Keratinocyte (primary cell): ENCODE measurements around the gene UAP1. TPM values are rescaled to one million over a fixed set of nuclear protein-coding genes. Genes with fewer than 3 reads are reported as not detected.

Experiments
- DNase-seq: peaks from one replicate; pipeline ENCODE4 v3.0.0-alpha.2; 2011; ENCODE audit warnings: low read depth, missing footprints, low spot score
- FAIRE-seq: peaks from 2 replicates; lab custom pipeline; 2011; peaks lifted over from hg19 to GRCh38; lab: Jason Lieb, UNC
- H2AFZ ChIP-seq: 2 replicates; pipeline ENCODE4 v1.6.0; 2012; ENCODE audit warnings: low read length, control low read depth, inconsistent platforms; ENCODE audit not compliant: control insufficient read depth
- H3K27ac ChIP-seq: 2 replicates; pipeline ENCODE4 v1.5.1; 2011; ENCODE audit warnings: low read length; ENCODE audit not compliant: control insufficient read depth, insufficient read depth
- H3K27me3 ChIP-seq: 3 replicates; pipeline ENCODE4 v1.6.0; 2011; ENCODE audit warnings: low read length; ENCODE audit not compliant: control insufficient read depth, insufficient read depth; ENCODE audit errors: extremely low read depth
- H3K36me3 ChIP-seq, 2 experiments: 2 replicates in 1 of 2; 3 replicates in 1 of 2; pipeline ENCODE4 v1.5.1; 2011; ENCODE audit warnings: low read length in 2 of 2, mild to moderate bottlenecking in 1 of 2; ENCODE audit not compliant: control insufficient read depth in 2 of 2, insufficient read depth in 2 of 2; ENCODE audit errors: extremely low read depth in 1 of 2
- H3K4me1 ChIP-seq: 3 replicates; pipeline ENCODE4 v1.5.1; 2011; ENCODE audit warnings: low read length; ENCODE audit not compliant: control insufficient read depth, insufficient read depth; ENCODE audit errors: extremely low read depth
- H3K4me2 ChIP-seq: 3 replicates; pipeline ENCODE4 v1.6.0; 2011; ENCODE audit warnings: low read depth, low read length; ENCODE audit not compliant: control insufficient read depth, insufficient read depth; ENCODE audit errors: extremely low read depth
- H3K4me3 ChIP-seq, 3 experiments: fragments of 200-600 bp in 1 of 3; sonication (generic) in 1 of 3; 2 replicates in 2 of 3; 3 replicates in 1 of 3; pipeline ENCODE4 v1.5.1; 2011 to 2016; ENCODE audit warnings: low read length in 3 of 3, mild to moderate bottlenecking in 3 of 3, control low read depth in 2 of 3, inconsistent platforms in 1 of 3, low read depth in 1 of 3, mixed read lengths in 1 of 3, mixed run types in 1 of 3, moderate library complexity in 1 of 3; ENCODE audit not compliant: control insufficient read depth in 2 of 3, insufficient read depth in 2 of 3; ENCODE audit errors: extremely low read depth in 1 of 3
- H3K79me2 ChIP-seq: 2 replicates; pipeline ENCODE4 v1.6.0; 2012; ENCODE audit warnings: low read length; ENCODE audit not compliant: control insufficient read depth, insufficient read depth
- H3K9ac ChIP-seq: 3 replicates; pipeline ENCODE4 v1.6.0; 2011; ENCODE audit warnings: low read length; ENCODE audit not compliant: control insufficient read depth, insufficient read depth; ENCODE audit errors: extremely low read depth
- H3K9me1 ChIP-seq: 3 replicates; pipeline ENCODE4 v1.6.0; 2011; ENCODE audit warnings: low read length; ENCODE audit not compliant: control insufficient read depth, insufficient read depth; ENCODE audit errors: extremely low read depth
- H3K9me3 ChIP-seq: 2 replicates; pipeline ENCODE4 v1.5.1; 2012; ENCODE audit warnings: low read depth, low read length; ENCODE audit not compliant: control insufficient read depth
- H4K20me1 ChIP-seq: 3 replicates; pipeline ENCODE4 v1.6.0; 2011; ENCODE audit warnings: low read length; ENCODE audit not compliant: control insufficient read depth, insufficient read depth; ENCODE audit errors: extremely low read depth
- CTCF ChIP-seq, 3 experiments: IDR thresholded peaks in 1 of 3; conservative IDR thresholded peaks in 1 of 3; optimal IDR thresholded peaks in 1 of 3; 2 replicates in 2 of 3; 3 replicates in 1 of 3; pipeline versions ENCODE3 to v1.5.1; 2011; ENCODE audit warnings: low read length in 3 of 3, mild to moderate bottlenecking in 3 of 3, moderate library complexity in 2 of 3, control low read depth in 1 of 3, inconsistent platforms in 1 of 3; ENCODE audit not compliant: insufficient read depth in 2 of 3; ENCODE audit errors: extremely low read depth in 1 of 3
- EZH2 ChIP-seq: IDR thresholded peaks from one replicate; pipeline ENCODE4 v1.6.1; 2012; ENCODE audit warnings: inconsistent platforms, mild to moderate bottlenecking, low read length, moderate library complexity
- dilution Hi-C: fragments of 300-500 bp; cut with MboI; formaldehyde crosslinking; loops from one replicate; pipeline ENCODE4 v1.7.0; 2020; ENCODE audit warnings: low sequenced_read_pairs; ENCODE audit not compliant: extremely low pct_ligation_motif_present
- polyA plus RNA-seq, 5 experiments: library from polyadenylated mRNA; depleted of rRNA in 3 of 5; stranded (reverse) in 3 of 5; stranded (forward) in 1 of 5; unstranded in 1 of 5; fragments of >200 nt; gene quantifications; 1 replicate in 1 of 5; 2 replicates in 3 of 5; 3 replicates in 1 of 5; pipeline versions ENCODE4 v1.2.1 to v1.2.3, GENCODE V29; 2011 to 2012; ENCODE audit warnings: missing spikeins in 2 of 5, low read depth in 1 of 5, low replicate concordance in 1 of 5

Gene UAP1
- polyA plus RNA-seq, 1 donor (not counting 4 experiments of a cell fraction or from before 2014, with no cell fraction given) = 150 TPM

GRCh38 chr1:162621256-162621655 lies 59.7 kb downstream of the UAP1 start:
- dilution Hi-C loops = no loop called here
- no peak for FAIRE-seq
- no peaks in the 10 kb centered on the region for H3K27me3 ChIP-seq

GRCh38 chr1:162625679-162626078 lies 64.2 kb downstream of the UAP1 start:
- H3K4me1 ChIP-seq = no peaks in the 10 kb centered on the region
- H3K9me3 ChIP-seq = no peaks in the 10 kb centered on the region
- no peak for FAIRE-seq
- no peaks in the 10 kb centered on the region for H3K9me1 ChIP-seq
- no peak for DNase-seq
- H3K36me3 ChIP-seq = no peaks in the 10 kb centered on the region
- no peak overlapping the region for H3K4me2 ChIP-seq
- H2AFZ ChIP-seq = no peak overlapping the region
- TF ChIP-seq EZH2 (no peak), CTCF (optimal IDR thresholded peaks at IDR 0.05 in 1 of 3, IDR thresholded peaks at IDR 0.05 in 1 of 3, conservative IDR thresholded peaks at IDR 0.05 in 1 of 3; ENCODE audit: extremely low read depth in 1 of 3, insufficient read depth in 2 of 3, low read length in 3 of 3) (no peak)
- no peak overlapping the region for H3K27ac ChIP-seq
- no peaks in the 10 kb centered on the region for H4K20me1 ChIP-seq
- no peak overlapping the region for H3K4me3 ChIP-seq
- H3K9ac ChIP-seq = no peak overlapping the region
- dilution Hi-C loops = no loop called here
- no peaks in the 10 kb centered on the region for H3K79me2 ChIP-seq
- H3K27me3 ChIP-seq = no peaks in the 10 kb centered on the region

More at GRCh38 chr1:162621256-162621655, 59.7 kb downstream of the UAP1 start:
- Histone ChIP-seq H3K9me1 (no peaks in the 10 kb centered on the region), H3K36me3 (no peaks in the 10 kb centered on the region), H2AFZ (no peak overlapping the region), H4K20me1 (no peaks in the 10 kb centered on the region), H3K9ac (no peak overlapping the region), H3K4me2 (no peak overlapping the region), H3K9me3 (peaks cover 3% of the 10 kb centered on the region), H3K79me2 (no peaks in the 10 kb centered on the region), H3K4me3 (no peak overlapping the region), H3K27ac (no peak overlapping the region), H3K4me1 (no peaks in the 10 kb centered on the region)
- no peak for DNase-seq
- no peak for TF ChIP-seq CTCF (optimal IDR thresholded peaks at IDR 0.05 in 1 of 3, IDR thresholded peaks at IDR 0.05 in 1 of 3, conservative IDR thresholded peaks at IDR 0.05 in 1 of 3; ENCODE audit: extremely low read depth in 1 of 3, insufficient read depth in 2 of 3, low read length in 3 of 3)
- no peak for TF ChIP-seq EZH2
